Activated naive CD8-positive, alpha-beta T cell treated with anti-CD3 and anti-CD28 coated beads, Interleukin-2, amount 50 U/mL, for 16 hours (primary cell): ENCODE results near the gene TKFC.
"Not testable (repeated sequence)": the region's sequence is repeated elsewhere in the genome, so short reads cannot be mapped to it uniquely, and the experiment has no call there.

Source experiments
- DNase-seq: peaks from one replicate; pipeline ENCODE4 v3.0.0-alpha.2; 2020; ENCODE audit warnings: low read depth, low spot score

Gene TKFC

GRCh38 chr11:61369372-61370348 is 36.6 kb downstream of the TKFC start:
- DNase-seq, result no peak

GRCh38 chr11:61370349-61371005 is 37.4 kb downstream of the TKFC start:
- no peak for DNase-seq

DNA sequence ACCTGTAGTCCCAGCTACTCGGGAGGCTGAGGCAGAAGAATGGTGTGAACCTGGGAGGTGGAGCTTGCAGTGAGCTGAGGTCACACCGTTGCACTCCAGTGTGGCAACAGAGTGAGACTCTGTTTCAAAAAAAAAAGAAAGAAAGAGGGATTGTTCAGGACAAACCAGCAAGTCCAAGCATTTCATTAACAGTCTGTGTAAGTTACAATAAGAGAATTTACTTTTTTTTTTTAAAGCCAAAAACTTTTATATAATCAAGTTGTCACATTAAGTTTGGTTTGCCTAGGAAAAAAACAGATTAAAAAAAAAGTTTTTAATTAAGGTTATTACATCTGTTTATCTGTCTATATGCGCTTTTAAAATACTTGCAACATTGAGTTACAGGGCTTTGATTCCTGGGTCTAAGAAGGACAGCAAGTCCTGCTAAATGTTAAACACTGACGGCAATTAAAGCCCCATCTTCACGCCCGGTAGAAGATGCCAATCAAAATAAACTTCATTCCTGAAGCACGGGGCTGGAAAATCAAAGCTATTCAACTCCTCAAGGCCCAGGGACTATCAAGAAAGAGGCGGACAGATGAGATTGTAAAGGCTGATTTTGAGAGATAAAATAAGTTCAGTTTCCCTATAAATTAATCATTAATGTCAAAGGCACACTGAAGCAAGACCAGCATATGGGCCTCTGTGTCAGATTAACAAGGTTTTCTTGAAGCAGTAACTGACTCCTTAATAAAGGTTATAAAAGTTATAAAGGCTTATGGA is 39.8 kb downstream of the TKFC start:
- DNase-seq, result no peak

DNA sequence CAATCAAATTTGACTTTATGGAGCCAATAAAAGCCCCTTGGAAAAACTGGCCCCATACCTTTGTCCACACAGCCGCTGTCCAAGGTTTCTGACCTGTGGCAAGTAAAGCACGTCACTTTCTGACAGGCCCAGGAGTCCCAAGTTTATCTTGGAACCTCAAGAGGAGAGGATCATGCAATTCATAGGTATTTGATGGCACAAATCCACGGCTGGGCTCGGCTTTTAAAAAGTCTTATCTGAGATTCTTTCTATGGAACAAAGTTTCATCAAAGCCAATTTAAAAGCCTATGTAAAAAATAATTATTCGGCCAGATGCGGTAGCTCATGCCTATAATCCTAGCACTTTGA is 42.7 kb downstream of the TKFC start:
- DNase-seq, result no peak

DNA sequence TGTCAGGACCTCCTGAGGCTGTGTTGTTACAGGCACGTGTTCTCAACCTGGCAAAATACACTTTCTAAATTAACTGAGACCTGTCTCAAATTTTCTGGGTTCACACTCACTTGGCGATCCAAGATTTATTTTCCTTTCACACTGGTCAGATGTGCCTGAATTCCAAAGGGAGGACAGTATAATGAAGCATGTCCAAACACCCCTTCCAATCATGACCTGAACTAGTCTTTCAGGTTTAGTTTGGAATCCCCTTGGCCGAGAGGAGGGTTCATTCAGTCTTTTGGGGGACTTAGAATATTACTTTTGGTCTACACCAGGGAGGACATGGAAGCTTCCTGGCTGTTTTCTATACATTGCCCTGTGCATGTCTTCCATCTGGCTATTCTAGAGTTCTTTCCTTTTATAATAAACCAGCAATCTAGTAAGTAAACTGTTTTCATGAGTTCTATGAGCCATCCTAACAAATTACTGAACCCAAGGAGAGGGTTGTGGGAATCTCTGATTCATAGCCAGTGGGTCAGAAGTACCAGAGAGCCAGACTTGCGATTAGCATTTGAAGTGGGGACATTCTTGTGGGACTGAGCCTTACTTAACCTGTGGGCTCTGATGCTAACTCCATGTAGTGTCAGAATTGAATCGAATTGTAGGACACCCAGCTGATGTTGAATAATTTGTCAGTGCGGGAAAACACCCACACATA is 44.6 kb downstream of the TKFC start:
- no peak for DNase-seq

GRCh38 chr11:61378713-61379313 is 45.8 kb downstream of the TKFC start:
- DNase-seq, result no peak

GRCh38 chr11:61380884-61381283 is 47.9 kb downstream of the TKFC start:
- no peak for DNase-seq

- DNase-seq, result not testable (repeated sequence)
These were observed 50.8 kb downstream of the TKFC start for GRCh38 chr11:61383859-61384258.

DNA sequence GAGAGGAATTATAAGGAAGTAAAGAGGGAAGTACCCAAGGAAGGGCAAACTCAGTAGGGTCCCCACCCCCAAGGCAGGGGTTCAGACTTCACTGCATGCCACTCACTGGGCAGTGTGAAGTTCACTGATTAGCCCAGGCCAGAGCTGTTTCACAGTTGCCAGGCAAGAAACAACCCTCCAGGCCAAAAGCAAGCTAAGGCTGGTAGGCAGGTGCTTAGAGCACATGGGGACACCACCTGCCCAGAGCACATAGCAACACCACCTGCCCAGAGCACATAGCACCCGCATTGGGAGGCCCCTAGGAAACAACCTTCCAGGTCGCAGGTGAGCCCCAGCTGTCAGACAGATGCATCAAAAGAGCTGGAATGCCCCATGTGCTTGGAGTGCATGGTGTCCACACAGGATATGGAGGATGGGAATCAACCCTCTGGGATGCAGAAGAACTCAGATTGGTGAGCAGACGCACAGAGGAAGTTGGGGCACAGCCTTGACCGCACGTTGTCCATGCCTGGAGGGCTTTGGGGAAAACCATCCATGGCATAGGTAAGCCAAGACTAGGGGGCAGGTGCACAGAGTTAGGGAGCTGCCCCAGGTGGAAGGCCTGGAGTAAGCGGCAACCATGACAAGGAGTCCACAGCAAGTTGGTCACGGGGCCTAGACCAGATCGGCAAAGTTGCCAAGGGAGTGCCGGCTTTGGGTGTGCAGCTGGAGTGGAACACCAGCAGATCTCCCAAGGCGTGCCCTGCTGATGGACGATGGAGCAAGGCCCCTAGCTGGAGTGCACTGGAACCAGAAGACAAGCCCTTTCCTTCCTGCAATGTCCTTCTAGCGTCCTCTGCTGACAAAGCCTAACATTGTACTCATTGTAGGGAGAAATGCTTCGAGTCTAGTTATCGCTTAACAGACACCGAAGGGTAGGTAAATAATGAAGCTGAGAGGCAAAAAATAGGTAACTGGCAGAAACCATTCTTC is 51.5 kb downstream of the TKFC start:
- no peak for DNase-seq

GRCh38 chr11:61390161-61390560 is 57.1 kb downstream of the TKFC start:
- no peak for DNase-seq

- no peak for DNase-seq
These were observed 60.1 kb downstream of the TKFC start for GRCh38 chr11:61392981-61393595.
